Thyroid gland (tissue), 4 donors: ENCODE data around the gene POLR2L.

ENCODE experiments used
- POLR2A ChIP-seq, 2 donors: fragments of 450-650 bp; IDR thresholded peaks; one replicate each; pipeline ENCODE4 v1.6.1; 2017; ENCODE audit warnings: antibody characterized with exemption in 2 of 2, mild to moderate bottlenecking in 2 of 2, moderate library complexity in 1 of 2
- TF ChIP-seq, protein P1 (sequence below), 6 experiments: fragments of 200-600 bp in 3 of 6; fragments of 450-650 bp in 3 of 6; sonication (generic) in 3 of 6; IDR thresholded peaks; one replicate each; pipeline ENCODE4 v1.5.1; 2016 to 2019; ENCODE audit warnings: antibody characterized with exemption in 6 of 6, mild to moderate bottlenecking in 2 of 6, inconsistent platforms in 1 of 6, moderate library complexity in 1 of 6

DNA sequence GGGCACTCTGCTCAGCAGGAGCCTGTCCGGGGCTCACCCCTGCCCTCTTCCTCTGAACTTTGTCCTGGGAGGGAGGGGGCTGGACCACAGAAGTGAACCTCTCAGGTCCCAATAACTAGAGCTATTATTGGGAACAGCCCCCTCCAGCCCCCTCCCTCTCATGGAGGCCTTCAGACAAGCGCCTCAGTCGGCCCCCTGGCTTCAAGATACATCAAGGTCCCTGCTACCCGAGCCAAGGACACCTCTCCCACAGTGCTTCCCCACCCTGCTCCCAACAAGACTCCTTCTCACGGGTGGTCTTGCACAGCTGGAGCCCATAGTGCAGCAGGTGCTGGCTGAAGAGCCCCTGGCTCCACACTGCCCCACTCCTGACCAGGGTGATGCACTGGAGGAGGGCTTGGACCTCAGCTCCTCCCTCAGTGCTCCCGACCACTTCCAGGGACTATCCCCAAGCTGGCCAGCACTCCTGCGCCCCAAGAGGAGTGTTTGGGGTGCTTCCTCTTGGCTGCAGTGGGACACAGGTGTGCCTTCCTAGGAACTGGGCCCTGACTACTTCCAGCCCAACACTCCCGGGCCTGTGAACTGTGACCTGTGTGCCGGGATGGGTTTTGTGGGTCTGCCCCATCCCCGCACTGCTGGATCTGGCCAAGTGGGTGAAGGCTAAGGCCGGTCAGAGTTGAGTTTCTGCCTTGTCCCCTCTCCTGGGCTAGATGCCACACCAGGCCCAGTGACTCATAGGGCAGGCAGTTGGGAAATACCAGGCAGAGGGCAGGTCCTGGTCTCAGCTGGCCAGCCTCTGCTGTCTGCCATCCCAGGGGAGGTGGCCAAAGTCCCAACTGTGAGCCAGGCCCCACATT is 21.4 kb downstream of the POLR2L start:
- TF ChIP-seq, protein P1, sequence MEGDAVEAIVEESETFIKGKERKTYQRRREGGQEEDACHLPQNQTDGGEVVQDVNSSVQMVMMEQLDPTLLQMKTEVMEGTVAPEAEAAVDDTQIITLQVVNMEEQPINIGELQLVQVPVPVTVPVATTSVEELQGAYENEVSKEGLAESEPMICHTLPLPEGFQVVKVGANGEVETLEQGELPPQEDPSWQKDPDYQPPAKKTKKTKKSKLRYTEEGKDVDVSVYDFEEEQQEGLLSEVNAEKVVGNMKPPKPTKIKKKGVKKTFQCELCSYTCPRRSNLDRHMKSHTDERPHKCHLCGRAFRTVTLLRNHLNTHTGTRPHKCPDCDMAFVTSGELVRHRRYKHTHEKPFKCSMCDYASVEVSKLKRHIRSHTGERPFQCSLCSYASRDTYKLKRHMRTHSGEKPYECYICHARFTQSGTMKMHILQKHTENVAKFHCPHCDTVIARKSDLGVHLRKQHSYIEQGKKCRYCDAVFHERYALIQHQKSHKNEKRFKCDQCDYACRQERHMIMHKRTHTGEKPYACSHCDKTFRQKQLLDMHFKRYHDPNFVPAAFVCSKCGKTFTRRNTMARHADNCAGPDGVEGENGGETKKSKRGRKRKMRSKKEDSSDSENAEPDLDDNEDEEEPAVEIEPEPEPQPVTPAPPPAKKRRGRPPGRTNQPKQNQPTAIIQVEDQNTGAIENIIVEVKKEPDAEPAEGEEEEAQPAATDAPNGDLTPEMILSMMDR (IDR thresholded peaks at IDR 0.05): no peak
- TF ChIP-seq POLR2A (IDR thresholded peaks at IDR 0.05): no peak
